Heart left ventricle (tissue), 16 donors: ENCODE data around the gene MYO16. TPM values are rescaled to one million over a fixed set of nuclear protein-coding genes. Genes with fewer than 3 reads are reported as not detected.

Experiments used
- ATAC-seq, 4 donors: fragments of 200-7000 bp; cut with Tn5 transposase; one replicate each; pipeline ENCODE4 v1.9.1; 2020 to 2022; ENCODE audit warnings: moderate library complexity in 4 of 4, mild to moderate bottlenecking in 3 of 4, moderate number of reproducible peaks in 1 of 4
- DNase-seq, 5 donors: peaks; one replicate each; pipeline ENCODE4 v3.0.0-alpha.2; 2020
- H3K27ac ChIP-seq, 12 donors: fragments of 200-600 bp; sonication (generic) in 4 of 12; one replicate each; pipeline versions ENCODE4 v1.5.0 to v1.8.0; 2016 to 2022; ENCODE audit warnings: mild to moderate bottlenecking in 2 of 12
- H3K27me3 ChIP-seq, 9 donors: fragments of 200-600 bp; sonication (generic) in 2 of 9; one replicate each; pipeline versions ENCODE4 v1.5.1 to v1.8.0; 2016 to 2022; ENCODE audit warnings: mild to moderate bottlenecking in 3 of 9
- H3K36me3 ChIP-seq, 9 donors: fragments of 200-600 bp; sonication (generic) in 2 of 9; one replicate each; pipeline versions ENCODE4 v1.5.0 to v1.8.0; 2018 to 2022; ENCODE audit warnings: mild to moderate bottlenecking in 2 of 9
- H3K4me1 ChIP-seq, 12 donors: fragments of 200-600 bp; sonication (generic) in 4 of 12; one replicate each; pipeline versions ENCODE4 v1.5.0 to v1.8.0; 2016 to 2022; ENCODE audit warnings: mild to moderate bottlenecking in 3 of 12
- H3K4me3 ChIP-seq, 12 donors: fragments of 200-600 bp; sonication (generic) in 4 of 12; one replicate each; pipeline versions ENCODE4 v1.5.0 to v1.8.0; 2017 to 2022; ENCODE audit warnings: mild to moderate bottlenecking in 9 of 12, moderate library complexity in 4 of 12
- H3K9me3 ChIP-seq, 12 donors: fragments of 200-600 bp; sonication (generic) in 4 of 12; one replicate each; pipeline versions ENCODE4 v1.5.0 to v1.8.0; 2016 to 2022; ENCODE audit warnings: mild to moderate bottlenecking in 1 of 12
- CTCF ChIP-seq, 12 donors: fragments of 200-600 bp; sonication (generic) in 4 of 12; IDR thresholded peaks; one replicate each; pipeline versions ENCODE4 v1.5.0 to v1.8.0; 2018 to 2022; ENCODE audit warnings: antibody characterized with exemption in 12 of 12, mild to moderate bottlenecking in 5 of 12
- POLR2A ChIP-seq, 2 donors: fragments of 450-650 bp; IDR thresholded peaks; one replicate each; pipeline ENCODE4 v1.6.1; 2017; ENCODE audit warnings: antibody characterized with exemption in 2 of 2, mild to moderate bottlenecking in 2 of 2, moderate library complexity in 2 of 2
- WGBS, 4 donors: extraction: QIAGEN DNeasy Blood & Tissue Kit in 2 of 4; methylation state at CpG; one replicate each; pipeline versions ENCODE4 v1.1.5 to v1.1.7; 2013 to 2018; 5-methylcytosine and 5-hydroxymethylcytosine counted together
- intact Hi-C, 10 donors: fragments of 100-400 bp; cut with DNase I; formaldehyde crosslinking; loops; one replicate each; pipeline versions ENCODE4 v1.11.1 to v1.14.2; 2022
- polyA plus RNA-seq, 2 donors: library from polyadenylated mRNA; stranded (reverse); fragments of 200-250 nt; gene quantifications; one replicate each; pipeline ENCODE4 v1.2.3, GENCODE V29; 2013
- total RNA-seq, 9 donors: library from RNA; depleted of rRNA in 2 of 9; stranded (reverse); fragments of >200 nt in 2 of 9; fragmentation: NEBNext Ultra II Directional in 3 of 9; extraction: Animal tissue kit (Norgen Biotek cat#: 25700) in 3 of 9; gene quantifications; one replicate each; pipeline versions ENCODE4 v1.1.0 to v1.2.4, GENCODE V29; 2016 to 2023
- donor health status: ischemic (EF 13 %, LVEDD 7.1; RV severe dilation, severe dysfunction).
- donor health status: healthy with polysubstance abuse.
- donor health status: DM: no; HTN: yes; CAD: no.
- donor health status: DM: no; HTN: no; CAD: no.
- donor health status: ischemic (EF 25% LVEDD 6.9; RV normal size, moderate dysfunction).
- donor health status: ischemic (EF 25% LVEDD 5.7; RV mildly dilated, moderate dysfunction).
- donor health status: healthy.
- donor health status: DM: yes; HTN: yes; CAD: no.
- donor health status: ischemic (EF 35%, LVEDD 5.7; RV mildly dilated, moderate dysfunction).
- donor health status: nonischemic (EF 11% LVEDD 7.7; RV severe dilation, severe dysfunction).
- donor health status: DM: yes; HTN: yes; CAD: no.
- donor health status: PGD.
- donor health status: ischemic (EF 29% LVEDD 5.4; RV normal size, mild dysfunction).
- donor health status: nonischemic (EF 23%, LVEDD 6.1; RV moderate dilation, normal function).

The MYO16 gene
- total and polyA plus RNA-seq, 11 donors = 0.16 to 5.2 (median 0.81) TPM

GRCh38 chr13:109144693-109145437 is 515.5 kb downstream of the MYO16 start:
- peak in 1 of 4 donors; percentile 13 for ATAC-seq
- Histone ChIP-seq H3K4me1 (peaks cover 0 to 10% (median 0%) of the 10 kb centered on the region in 12 donors), H3K36me3 (no peaks in the 10 kb centered on the region), H3K9me3 (no peaks in the 10 kb centered on the region), H3K4me3 (no peak overlapping the region), H3K27ac (no peak overlapping the region), H3K27me3 (peaks cover 0 to 25% (median 14%) of the 10 kb centered on the region in 9 donors)
- DNase-seq = no peak
- intact Hi-C loops = loop anchor here (2.0 to 10.0 kb wide), 12 partner anchors 180 to 962 kb away; partner anchors contain the start of gene IRS2 (in 4 of the 10)
- WGBS, 4 donors = 54 to 64% (median 60%) methylated on average over 5 of the region's 5 CpGs
- TF ChIP-seq POLR2A (IDR thresholded peaks at IDR 0.05) (no peak), CTCF (IDR thresholded peaks at IDR 0.05) (no peak)

GRCh38 chr13:109145631-109146030 is 516.2 kb downstream of the MYO16 start:
- ATAC-seq = peak; percentile 73 to 88 (median 82)
- WGBS, 4 donors = 8 to 10% (median 9%) methylated on average over 4 of the region's 4 CpGs
- peak in 3 of 5 donors; percentile 30 to 49 (median 39) for DNase-seq
- Histone ChIP-seq H3K27me3 (peaks cover 0 to 18% (median 7%) of the 10 kb centered on the region in 9 donors), H3K4me3 (no peak overlapping the region), H3K9me3 (no peaks in the 10 kb centered on the region), H3K36me3 (no peaks in the 10 kb centered on the region), H3K4me1 (peaks cover 0 to 4% (median 0%) of the 10 kb centered on the region in 12 donors), H3K27ac (peak overlapping the region in 1 of 12 donors; percentile 6)
- TF ChIP-seq POLR2A (IDR thresholded peaks at IDR 0.05) (no peak), CTCF (IDR thresholded peaks at IDR 0.05) (peak; percentile 51 to 79 (median 70))
- intact Hi-C loops = loop anchor here (2.0 to 10.0 kb wide), 12 partner anchors 181 to 962 kb away; partner anchors contain the start of gene IRS2 (in 4 of the 10)

- Histone ChIP-seq H3K9me3 (no peaks in the 10 kb centered on the region), H3K36me3 (no peaks in the 10 kb centered on the region), H3K27ac (no peak overlapping the region), H3K4me3 (no peak overlapping the region), H3K27me3 (peaks cover 0 to 13% (median 0%) of the 10 kb centered on the region in 9 donors), H3K4me1 (peaks cover 0 to 4% (median 0%) of the 10 kb centered on the region in 12 donors)
- no peak for TF ChIP-seq CTCF (IDR thresholded peaks at IDR 0.05)
- no peak for TF ChIP-seq POLR2A (IDR thresholded peaks at IDR 0.05)
- ATAC-seq (no peak), DNase-seq (no peak)
- intact Hi-C loops = loop anchor here (5.0 to 10.0 kb wide), 11 partner anchors 182 to 961 kb away; partner anchors contain the start of gene IRS2 (in 4 of the 10)
- 81 to 93% (median 90%) methylated on average over 4 of the region's 4 CpGs for WGBS, 4 donors
These were observed 517.0 kb downstream of the MYO16 start for GRCh38 chr13:109146393-109146792.

- intact Hi-C loops = loop anchor here (5.0 to 10.0 kb wide), 11 partner anchors 182 to 960 kb away; partner anchors contain the start of gene IRS2 (in 4 of the 10)
- no peaks in the 10 kb centered on the region for H3K36me3 ChIP-seq
- no peak overlapping the region for H3K4me3 ChIP-seq
- peaks cover 0 to 4% (median 0%) of the 10 kb centered on the region in 12 donors for H3K4me1 ChIP-seq
- WGBS, 4 donors = 80 to 85% (median 83%) methylated on average over 11 of the region's 11 CpGs
- TF ChIP-seq CTCF (IDR thresholded peaks at IDR 0.05) (no peak), POLR2A (IDR thresholded peaks at IDR 0.05) (no peak)
- no peaks in the 10 kb centered on the region for H3K9me3 ChIP-seq
- DNase-seq = no peak
- no peak for ATAC-seq
- peaks cover 0 to 8% (median 0%) of the 10 kb centered on the region in 9 donors for H3K27me3 ChIP-seq
- no peak overlapping the region for H3K27ac ChIP-seq
These were observed 517.7 kb downstream of the MYO16 start for GRCh38 chr13:109146912-109147647.
